ENCODE data around the gene MMP25.

DNA sequence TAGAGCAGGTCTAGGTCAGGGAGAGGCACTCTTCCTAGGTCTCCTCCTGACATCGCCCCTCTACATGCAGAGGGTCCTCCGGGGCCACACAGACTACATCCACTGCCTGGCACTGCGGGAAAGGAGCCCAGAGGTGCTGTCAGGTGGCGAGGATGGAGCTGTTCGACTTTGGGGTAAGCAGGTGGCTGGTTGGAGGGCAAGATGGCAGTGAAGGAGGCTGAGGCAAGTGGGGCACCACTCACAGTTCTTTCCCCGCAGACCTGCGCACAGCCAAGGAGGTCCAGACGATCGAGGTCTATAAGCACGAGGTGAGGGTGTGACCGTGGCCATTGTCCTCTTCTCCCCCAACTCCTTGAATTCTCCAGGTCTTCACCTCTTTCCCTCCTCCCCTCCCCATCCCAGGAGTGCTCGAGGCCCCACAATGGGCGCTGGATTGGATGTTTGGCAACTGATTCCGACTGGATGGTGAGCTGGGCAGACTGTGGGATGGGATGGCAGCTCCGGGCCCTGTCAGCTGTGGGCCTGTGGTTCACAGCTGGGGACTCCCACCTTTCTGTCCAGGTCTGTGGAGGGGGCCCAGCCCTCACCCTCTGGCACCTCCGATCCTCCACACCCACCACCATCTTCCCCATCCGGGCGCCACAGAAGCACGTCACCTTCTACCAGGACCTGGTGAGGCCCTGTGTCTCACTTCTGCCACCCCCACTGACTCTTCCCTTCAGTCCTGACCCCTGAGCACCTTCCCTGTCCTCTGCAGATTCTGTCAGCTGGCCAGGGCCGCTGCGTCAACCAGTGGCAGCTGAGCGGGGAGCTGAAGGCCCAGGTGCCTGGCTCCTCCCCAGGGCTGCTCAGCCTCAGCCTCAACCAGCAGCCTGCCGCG, 19.5 kb upstream of the MMP25 start:
- TF ChIP-seq, protein P1, sequence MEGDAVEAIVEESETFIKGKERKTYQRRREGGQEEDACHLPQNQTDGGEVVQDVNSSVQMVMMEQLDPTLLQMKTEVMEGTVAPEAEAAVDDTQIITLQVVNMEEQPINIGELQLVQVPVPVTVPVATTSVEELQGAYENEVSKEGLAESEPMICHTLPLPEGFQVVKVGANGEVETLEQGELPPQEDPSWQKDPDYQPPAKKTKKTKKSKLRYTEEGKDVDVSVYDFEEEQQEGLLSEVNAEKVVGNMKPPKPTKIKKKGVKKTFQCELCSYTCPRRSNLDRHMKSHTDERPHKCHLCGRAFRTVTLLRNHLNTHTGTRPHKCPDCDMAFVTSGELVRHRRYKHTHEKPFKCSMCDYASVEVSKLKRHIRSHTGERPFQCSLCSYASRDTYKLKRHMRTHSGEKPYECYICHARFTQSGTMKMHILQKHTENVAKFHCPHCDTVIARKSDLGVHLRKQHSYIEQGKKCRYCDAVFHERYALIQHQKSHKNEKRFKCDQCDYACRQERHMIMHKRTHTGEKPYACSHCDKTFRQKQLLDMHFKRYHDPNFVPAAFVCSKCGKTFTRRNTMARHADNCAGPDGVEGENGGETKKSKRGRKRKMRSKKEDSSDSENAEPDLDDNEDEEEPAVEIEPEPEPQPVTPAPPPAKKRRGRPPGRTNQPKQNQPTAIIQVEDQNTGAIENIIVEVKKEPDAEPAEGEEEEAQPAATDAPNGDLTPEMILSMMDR (IDR thresholded peaks at IDR 0.05), result no peak
- no peak for TF ChIP-seq POLR2A (IDR thresholded peaks at IDR 0.05)

All from Peyer's patch (tissue), 4 donors.